CD4-positive, alpha-beta T cell treated with Interleukin-17A for 1 hour (primary cell): ENCODE results near the gene TRIP6.
"Not testable (repeated sequence)": the region's sequence is repeated elsewhere in the genome, so short reads cannot be mapped to it uniquely, and the experiment has no call there.

Experiments
- DNase-seq: peaks from one replicate; pipeline ENCODE4 v3.0.0-alpha.2; 2020

Gene TRIP6

GRCh38 chr7:100837099-100837836, 29.9 kb upstream of the TRIP6 start:
- DNase-seq: peak; percentile 80

GRCh38 chr7:100839361-100839760, 27.8 kb upstream of the TRIP6 start:
- no peak for DNase-seq

GRCh38 chr7:100840470-100841100, 26.6 kb upstream of the TRIP6 start:
- no peak for DNase-seq

GRCh38 chr7:100847360-100847759, 19.8 kb upstream of the TRIP6 start:
- no peak for DNase-seq

DNA sequence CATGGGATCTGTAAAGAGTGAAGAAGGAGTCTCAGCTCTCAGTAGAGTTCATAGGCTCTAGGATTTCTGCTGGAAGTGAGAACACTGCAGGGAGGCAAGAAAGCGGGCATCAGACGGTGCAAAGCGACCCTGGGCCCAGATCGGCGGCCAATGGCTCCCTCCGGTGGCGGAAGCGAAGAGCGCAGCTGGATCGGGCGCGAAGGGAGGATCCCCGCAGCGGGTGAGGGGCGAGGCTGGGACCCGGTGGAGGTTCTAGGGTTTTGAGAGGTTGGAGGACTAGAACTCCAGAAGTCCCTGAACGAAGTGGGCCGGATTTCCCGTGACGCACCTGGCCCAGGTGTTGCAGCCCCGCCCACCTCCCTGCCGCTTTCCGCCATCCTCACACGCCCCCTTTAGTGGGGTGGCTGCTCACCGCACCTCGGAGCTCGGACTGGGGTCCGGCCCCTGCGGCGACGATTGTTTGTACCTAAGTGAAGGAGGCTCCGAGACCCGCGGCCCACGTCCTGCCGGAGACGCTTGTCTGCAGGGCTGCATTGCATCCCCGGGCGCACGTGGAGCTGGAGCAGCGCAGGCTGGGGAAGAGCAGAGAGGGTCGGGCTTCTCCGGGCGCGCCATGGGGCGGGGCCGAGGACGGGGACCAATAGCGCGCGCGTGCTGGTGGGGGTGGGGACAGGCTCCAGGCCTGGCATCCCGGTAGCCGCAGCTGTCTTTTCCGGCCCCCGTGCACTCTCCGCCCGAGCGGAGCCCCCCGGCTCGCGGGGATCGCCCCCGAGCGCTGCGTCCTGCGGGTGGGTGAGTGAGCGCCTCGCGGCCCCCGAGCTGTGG, 14.9 kb upstream of the TRIP6 start, which contains the start of gene SLC12A9:
TSS of gene SLC12A9 (plus strand) at position 666 of the 825 bp plus-strand sequence. CDS start 1,485 bp downstream, outside the sequence.
- DNase-seq: peak; percentile 87

DNA sequence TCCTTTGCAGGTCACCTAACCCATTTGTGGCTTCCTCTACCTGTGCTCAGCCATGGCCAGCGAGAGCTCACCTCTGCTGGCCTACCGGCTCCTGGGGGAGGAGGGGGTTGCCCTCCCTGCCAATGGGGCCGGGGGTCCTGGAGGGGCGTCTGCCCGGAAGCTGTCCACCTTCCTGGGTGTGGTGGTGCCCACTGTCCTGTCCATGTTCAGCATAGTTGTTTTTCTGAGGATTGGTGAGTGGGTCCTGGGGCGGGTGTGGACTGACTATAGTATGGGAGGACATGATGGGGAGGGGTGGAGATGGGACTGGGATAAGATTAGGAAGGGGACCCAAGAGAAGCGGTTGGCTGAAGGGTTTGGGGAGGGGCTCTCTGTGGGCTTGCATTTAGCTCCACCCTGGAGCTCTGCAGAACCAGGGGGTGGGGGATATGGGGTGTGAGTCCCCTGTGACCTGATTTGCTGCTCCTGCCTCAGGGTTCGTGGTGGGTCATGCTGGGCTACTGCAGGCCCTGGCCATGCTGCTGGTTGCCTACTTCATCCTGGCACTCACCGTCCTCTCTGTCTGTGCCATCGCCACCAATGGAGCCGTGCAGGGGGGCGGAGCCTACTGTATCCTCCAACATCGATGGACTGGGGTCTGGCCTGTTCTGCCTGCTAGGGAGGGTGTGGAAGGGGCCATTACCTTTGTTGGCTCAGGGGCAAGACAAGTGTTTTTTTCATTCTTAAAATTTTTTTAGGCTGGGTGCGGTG, 12.9 kb upstream of the TRIP6 start:
- no peak for DNase-seq

DNA sequence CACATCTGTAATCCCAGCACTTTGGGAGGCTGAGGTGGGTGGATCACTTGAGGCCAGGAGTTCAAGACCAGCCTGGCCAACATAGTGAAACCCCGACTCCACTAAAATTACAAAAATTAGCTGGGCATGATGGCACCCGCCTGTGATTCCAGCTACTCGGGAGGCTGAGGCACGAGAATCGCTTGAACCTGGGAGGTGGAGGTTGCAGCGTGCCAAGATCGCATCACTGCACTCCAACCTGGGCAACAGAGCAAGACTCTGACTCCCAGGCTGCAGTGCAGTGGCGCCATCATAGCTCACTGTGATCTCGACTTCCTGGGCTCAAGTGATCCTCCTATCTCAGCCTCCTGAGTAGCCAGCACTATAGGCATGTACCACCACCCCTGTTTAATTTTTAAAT, 12.3 kb upstream of the TRIP6 start:
- DNase-seq: not testable (repeated sequence)

GRCh38 chr7:100855515-100855914, 11.7 kb upstream of the TRIP6 start:
- no peak for DNase-seq

DNA sequence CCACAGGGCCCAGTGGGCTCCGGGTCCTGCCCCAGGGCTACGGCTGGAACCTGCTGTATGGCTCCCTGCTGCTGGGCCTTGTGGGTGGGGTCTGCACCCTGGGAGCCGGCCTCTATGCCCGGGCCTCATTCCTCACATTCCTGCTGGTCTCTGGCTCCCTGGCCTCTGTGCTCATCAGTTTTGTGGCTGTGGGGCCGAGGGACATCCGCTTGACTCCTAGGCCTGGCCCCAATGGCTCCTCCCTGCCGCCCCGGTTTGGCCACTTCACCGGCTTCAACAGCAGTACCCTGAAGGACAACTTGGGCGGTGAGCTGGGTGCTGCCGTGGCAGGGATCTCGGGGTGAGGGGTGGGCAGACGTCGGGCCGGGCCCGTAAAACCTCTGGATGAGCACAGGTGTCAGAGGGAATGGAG, 10.3 kb upstream of the TRIP6 start:
- DNase-seq: no peak

- no peak for DNase-seq
These were observed 7.3 kb upstream of the TRIP6 start for GRCh38 chr7:100859856-100860255.

- DNase-seq: no peak
These were observed 6.2 kb upstream of the TRIP6 start for GRCh38 chr7:100860702-100861615.

- DNase-seq: no peak
These were observed 5.6 kb upstream of the TRIP6 start for GRCh38 chr7:100861616-100861985.

DNA sequence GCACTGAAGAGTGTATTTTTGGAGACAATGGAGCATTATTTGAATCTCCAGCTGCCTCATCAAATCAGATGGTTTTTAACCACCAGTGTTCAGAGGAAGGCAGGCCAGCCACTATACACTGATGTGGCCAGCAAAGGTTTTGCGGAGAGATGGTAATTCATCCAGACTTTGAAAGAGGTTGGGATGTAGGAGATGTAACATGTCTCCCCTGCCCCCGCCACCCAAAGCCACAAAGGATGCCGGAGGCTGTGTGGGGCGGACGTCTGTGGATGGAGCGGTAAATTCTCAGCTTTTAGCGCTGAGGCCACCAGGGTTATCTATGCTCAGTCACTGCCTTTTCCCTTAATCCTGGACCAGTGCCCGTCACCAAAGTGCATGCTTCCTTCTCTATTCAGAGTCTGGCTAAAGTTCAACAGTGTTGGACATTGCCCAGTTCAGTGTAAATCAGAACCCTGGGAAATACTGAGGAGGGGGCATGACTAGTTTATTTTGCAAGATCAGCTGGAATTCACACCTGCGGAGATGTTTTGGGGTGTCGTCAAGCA, 3.7 kb upstream of the TRIP6 start:
- no peak for DNase-seq

GRCh38 chr7:100864263-100864845, 2.8 kb upstream of the TRIP6 start:
- DNase-seq: no peak

GRCh38 chr7:100865372-100865911, 1.7 kb upstream of the TRIP6 start:
- DNase-seq: no peak

DNA sequence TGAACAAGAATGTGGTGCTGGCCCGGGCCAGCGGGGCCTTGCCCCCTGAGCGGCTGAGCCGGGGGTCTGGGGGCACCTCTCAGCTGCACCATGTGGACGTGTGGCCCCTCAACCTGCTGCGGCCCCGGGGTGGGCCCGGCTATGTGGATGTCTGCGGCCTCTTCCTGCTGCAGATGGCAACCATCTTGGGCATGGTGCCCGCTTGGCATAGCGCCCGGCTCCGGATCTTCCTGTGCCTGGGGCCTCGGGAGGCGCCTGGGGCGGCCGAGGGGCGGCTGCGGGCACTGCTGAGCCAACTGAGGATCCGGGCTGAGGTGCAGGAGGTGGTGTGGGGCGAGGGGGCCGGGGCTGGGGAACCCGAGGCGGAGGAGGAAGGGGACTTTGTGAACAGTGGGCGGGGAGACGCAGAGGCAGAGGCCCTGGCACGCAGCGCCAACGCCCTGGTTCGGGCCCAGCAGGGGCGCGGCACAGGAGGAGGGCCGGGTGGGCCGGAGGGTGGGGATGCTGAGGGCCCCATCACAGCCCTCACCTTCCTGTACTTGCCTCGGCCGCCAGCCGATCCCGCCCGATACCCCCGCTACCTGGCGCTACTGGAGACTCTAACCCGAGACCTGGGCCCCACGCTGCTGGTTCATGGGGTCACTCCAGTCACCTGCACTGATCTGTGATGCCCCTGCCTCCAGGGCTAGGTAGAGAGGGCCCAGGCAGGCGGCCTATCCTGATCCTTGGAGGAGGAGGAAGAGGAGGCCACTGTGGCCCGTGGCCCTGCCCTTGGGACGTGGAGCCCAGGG, 1.1 kb upstream of the TRIP6 start:
- DNase-seq: no peak

GRCh38 chr7:100866729-100867039, 503 bp upstream of the TRIP6 start:
- no peak for DNase-seq

DNA sequence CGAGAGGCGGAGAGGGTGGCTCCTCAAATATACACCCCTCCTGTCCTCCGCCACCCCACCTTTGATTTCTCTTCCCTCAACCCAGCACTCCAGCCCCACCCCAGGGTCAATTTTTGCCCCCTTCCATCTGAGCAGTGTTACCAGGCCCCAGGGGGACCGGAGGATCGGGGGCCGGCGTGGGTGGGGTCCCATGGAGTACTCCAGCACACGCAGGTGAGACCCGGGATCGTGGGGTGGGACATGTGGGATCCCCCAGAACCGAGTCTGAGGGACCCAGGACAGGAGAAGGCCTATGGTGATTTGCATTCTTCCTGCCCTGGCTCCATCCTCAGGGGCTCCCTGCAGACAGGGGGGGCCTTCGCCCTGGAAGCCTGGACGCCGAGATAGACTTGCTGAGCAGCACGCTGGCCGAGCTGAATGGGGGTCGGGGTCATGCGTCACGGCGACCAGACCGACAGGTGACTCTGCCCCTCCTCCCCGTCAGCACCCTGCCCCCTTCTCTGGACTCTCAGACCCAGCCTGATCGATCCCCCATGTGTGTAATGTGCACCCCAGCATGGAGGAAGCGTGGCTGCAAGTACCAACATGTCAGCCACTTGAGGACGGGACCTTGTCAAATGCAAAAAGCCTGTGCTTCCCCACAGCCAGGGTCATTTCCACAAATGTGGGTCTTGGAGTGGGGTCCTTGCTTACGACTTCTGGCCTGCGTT, 744 bp downstream of the TRIP6 start:
- no peak for DNase-seq

- DNase-seq: no peak
These were observed 6.6 kb downstream of the TRIP6 start for GRCh38 chr7:100873599-100874299.
